Measurements from ENCODE around the gene TFR2.

GRCh38 chr7:100627238-100627549 lies 14.2 kb downstream of the TFR2 start:
- no peak for TF ChIP-seq GATA2 (IDR thresholded peaks at IDR 0.05; ENCODE audit: low read depth, low read length)
- no peak for TF ChIP-seq GATA3 (IDR thresholded peaks at IDR 0.05; ENCODE audit: low read depth, low read length)
